GM04504 (cell line): ENCODE data around the gene SPRR2B.
"Not testable (repeated sequence)": the region's sequence is repeated elsewhere in the genome, so short reads cannot be mapped to it uniquely, and the experiment has no call there.

Experiments used
- DNase-seq: peaks from one replicate; pipeline ENCODE4 v3.0.0-alpha.2; 2012; ENCODE audit warnings: low read depth

The SPRR2B gene

DNA sequence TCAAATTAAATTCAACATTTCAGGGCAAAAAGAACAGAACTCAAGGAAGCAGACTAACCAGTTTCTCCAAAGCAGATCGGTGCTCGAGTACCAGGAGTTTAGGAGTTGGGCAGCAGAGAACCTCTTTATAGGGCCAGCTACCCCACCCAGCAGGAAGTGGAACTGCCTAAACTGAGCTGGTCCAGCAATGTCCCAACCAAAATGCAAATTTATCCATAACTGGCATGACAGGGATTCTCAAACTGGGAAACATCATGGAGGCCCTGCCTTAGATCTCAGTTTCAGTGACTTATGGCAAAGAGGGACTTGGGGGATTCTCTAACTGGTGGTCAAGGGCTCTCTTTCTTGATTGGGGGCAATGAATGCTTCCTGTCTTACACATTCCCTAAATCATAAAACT is at the start of gene SPRR2B:
Gene SPRR2B (minus strand): TSS at position 101 of the 400 bp plus-strand sequence. CDS start 772 bp downstream, outside the sequence.
- no peak for DNase-seq

DNA sequence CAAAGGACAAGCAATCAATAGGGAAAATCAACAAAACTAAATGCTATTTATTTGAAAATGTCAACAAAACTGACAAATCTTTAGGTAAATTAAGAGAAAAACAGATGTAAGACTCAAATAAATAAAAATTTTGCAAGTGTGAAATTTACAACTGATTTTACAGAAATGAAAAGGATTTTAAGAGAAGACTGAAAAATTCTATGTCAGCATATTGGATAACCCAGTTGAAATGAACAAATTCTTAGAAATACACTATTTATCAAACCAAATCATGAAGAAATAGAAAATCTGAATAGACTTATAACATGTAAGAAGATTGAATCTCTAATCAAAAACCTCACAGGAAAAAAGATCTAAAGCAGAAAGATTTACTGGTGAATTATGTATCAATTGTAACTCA is 49.5 kb upstream of the SPRR2B start:
- DNase-seq, result no peak

DNA sequence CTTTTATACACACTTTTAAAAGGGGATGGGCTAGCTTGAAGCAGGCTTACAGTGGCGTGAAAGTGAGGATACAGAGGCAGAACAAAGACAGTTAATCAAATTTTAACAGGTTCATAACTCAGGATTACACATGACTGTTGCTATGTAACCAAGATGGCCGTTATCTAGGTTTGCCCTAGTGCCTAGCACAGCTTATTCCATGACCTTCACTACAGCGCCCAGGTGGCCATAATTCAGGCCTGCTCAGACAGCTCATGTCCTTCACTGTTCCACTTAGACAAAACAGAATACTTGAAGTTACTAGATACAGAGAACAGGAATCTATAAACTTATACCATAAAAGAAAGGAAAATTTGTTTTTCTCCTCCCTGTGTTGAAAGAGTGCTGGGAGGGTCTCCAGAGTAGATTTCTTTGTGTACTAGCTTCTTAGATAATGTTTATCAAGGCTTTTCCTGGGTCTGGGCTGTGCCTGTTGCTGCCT is 48.1 kb upstream of the SPRR2B start:
- no peak for DNase-seq

DNA sequence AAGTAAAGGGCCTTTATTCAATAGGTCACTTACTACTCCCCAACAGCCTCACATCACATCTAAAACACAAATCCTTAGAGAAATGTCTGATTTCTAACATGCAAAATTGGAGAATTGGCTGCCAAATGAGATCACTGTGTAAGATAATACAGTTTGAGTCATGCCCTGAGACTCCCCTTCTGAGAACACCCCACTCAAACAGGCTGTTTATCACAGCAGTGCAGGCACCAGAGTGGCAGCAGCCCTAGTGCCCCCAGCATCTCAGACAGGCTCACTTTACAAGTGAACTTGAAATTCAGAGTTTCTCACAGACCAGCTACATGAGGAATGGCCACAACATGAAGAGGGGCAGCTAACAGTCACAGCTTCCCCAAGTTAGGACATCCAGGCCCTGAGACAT is 43.9 kb upstream of the SPRR2B start:
- DNase-seq, result not testable (repeated sequence)

DNA sequence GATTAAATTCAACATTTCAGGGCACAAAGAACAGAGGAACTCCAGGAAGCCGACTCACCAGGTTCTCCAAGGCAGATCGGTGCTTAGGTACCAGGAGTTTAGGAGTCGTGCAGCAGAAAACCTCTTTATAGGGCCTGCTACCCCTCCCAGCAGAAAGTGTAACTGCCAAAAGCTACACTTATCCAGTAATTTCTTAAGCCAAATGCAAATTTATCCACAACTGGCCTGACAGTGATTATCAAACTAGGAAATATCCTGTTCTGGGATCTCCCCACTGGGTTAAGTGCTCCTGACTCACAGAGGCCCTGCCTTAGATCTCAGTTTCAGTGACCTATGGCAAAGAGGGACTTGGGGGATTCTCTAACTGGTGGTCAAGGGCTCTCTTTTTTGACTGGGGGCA is 42.0 kb upstream of the SPRR2B start, which contains the start of gene SPRR2F:
Gene SPRR2F (minus strand): TSS at position 101 of the 400 bp plus-strand sequence. CDS start 783 bp downstream, outside the sequence.
- no peak for DNase-seq

DNA sequence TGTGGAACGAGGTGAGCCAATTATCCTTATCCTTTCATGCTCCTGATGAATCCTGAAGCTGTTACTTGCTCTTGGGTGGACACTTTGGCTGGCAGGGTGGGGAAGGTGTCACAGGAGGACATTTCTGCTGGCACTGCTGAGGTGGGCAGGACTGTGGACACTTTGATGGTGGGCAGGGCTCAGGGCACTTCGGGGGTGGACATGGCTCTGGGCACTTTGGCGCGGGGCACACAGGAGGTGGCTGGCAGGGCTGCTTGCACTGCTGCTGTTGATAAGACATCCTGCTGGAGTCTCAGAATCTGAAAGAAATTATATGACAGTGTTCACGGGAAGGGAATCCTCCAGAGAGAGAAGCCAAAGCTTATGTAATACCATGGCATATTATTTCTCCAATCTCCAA is 41.0 kb upstream of the SPRR2B start:
- not testable (repeated sequence) for DNase-seq

DNA sequence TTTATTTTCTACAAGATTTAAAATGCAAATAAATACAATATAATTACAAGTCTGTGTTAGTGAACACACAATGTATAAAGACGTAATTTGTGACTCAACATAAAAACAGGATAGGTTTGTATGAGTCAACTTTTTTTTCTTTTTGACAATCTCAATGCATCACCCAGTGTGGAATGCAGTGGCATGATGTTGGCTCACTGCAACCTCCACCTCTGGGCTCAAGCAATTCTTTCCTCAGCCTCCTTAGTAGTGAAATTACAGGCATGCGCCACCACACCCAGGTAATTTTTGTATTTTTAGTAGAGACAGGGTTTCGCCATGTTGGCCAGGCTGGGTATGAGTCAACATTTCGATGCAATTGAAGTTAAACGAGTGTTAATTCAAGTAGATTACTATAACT is 28.8 kb upstream of the SPRR2B start:
- no peak for DNase-seq

DNA sequence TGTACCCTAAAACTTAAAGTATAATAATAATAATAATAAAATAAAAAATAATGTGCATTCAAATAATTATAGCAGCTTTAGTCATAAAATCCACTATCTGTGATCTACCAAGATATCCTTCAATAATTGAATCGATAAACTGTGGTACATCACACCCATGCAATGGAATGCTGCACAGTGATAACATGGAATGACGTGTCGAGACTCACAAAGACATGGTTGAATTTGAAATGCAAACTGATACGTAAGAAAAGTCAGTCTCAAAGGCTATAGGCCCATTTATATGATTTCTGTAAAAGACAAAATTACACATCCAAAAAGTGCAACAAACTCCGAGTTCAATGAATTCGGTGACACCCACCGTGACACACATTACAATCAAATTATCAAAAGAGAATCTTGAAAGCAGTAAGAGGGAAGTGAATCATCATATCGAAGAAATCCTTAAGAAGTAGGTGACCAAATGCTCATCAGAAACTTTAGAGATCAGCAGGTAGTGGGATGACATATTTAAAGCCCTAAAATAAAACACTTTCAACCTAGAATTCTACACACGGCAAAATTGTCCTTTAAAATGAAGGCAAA is 28.1 kb upstream of the SPRR2B start:
- DNase-seq, result no peak

DNA sequence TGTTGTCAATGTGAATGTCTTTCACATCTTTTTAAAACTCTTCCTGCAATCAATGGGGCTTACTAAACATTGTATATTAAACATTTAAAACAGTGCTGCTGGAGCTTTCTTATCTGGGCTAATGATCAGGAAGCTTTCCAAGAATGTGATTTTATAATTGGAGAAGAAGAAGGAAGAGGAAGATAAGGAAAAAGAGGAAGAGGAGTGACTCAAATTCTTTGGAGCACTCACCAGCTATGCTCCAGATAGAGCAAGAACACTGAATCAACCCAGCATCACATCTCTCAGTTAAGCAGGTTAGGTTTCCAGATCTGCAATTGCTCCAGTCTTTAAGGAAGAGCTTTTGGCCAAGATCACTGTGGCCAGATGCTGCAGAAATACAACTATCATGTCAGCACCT is 24.4 kb upstream of the SPRR2B start:
- DNase-seq, result no peak

DNA sequence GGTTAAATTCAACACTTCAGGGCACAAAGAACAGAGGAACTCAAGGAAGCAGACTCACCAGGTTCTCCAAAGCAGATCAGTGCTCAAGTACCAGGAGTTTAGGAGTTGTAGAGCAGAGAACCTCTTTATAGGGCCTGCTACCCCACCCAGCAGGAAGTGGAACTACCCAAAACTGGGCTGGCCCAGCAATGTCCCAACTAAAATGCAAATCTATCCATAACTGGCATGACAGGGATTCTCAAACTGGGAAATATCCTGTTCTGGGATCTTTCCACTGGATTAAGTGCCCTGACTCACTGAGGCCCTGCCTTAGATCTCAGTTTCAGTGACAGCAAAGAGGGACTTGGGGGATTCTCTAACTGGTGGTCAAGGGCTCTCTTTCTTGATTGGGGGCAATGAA is 23.0 kb upstream of the SPRR2B start, which contains the start of gene SPRR2E:
Gene SPRR2E (minus strand): TSS at position 101 of the 400 bp plus-strand sequence. CDS start 775 bp downstream, outside the sequence.
- DNase-seq, result no peak

DNA sequence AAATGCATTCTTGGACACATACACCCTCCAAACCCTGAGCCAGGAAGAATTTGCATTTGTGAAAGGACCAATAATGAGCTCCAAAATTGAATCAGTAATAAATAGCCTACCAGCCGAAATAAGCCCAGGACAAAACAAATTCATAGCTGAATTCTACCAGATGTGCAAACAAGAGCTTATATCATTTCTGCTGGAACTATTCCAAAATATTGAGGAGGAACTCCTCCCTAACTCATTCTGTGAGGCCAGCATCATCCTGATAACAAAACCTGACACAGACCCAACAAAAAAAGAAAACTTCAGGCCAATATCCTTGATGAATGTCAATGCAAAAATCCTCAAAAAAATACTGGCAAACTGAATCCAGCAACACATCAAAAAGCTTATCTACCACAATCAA is 16.2 kb upstream of the SPRR2B start:
- DNase-seq, result no peak

DNA sequence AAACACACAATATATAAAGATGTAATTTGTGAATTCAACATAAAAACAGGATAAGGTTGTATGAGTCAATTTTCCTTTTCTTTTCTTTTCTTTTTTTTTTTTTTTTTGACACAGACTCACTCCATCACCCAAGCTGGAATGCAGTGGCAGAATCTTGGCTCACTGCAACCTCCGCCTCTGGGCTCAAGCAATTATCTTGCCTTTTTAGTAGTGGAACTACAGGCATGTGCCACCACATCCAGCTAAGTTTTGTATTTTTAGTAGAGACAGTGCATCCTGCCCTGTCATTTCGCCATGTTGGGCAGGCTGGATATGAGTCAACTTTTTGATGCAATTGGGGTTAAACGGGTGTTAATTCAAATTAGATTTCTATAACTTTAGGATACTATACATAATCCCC is 10.3 kb upstream of the SPRR2B start:
- no peak for DNase-seq

DNA sequence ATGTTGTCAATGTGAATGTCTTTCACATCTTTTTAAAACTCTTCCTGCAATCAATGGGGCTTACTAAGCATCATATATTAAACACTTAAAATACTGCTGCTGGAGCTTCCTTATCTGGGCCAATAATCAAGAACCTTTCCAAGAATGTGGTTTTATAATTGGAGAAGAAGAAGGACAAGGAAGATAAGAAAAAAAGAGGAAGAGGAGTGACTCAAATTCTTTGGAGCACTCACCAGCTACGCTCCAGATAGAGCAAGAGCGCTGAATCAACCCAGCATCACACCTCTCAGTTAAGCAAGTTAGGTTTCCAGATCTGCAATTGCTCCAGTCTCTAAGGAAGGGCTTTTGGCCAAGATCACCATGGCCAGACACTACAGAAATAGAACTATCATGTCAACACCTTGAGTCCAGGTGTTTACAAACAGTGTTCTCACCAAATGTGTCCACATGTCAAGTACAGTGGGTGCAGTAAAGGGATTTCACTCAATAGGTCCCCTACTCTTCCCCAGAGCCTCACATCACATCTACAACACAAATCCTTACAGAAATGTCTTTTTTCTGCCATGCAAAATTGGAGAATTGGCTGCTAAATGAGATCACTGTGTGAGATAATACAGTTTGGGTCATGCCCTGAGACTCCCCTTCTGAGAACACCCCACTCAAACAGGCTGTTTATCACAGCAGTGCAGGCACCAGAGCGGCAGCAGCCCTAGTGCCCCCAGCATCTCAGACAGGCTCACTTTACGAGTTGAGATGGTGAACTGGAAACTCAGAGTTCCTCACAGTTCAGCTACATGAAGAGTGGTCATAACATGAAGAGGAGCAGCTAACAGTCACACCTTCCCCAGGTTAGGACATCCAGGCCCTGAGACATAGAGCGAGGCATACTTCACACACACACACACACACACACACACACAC is 1.7 kb upstream of the SPRR2B start:
- DNase-seq, result no peak

DNA sequence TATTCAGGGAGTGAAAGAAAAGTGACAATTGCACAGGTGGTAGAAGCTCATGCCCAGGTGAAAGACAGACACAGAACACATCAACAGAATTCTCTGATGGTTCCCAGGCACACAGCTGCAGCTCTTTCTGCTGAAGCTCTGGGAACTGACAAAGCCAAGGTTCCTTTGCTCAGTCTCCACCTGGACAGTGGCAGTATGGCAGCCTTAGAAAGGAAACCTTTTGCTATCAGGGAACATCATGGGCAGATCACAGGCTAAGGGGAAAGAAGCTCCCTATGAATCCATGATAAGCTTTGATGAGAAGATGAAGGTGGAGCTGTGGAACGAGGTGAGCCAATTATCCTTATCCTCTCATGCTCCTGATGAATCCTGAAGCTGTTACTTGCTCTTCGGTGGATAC is 1.2 kb downstream of the SPRR2B start:
- DNase-seq, result no peak

DNA sequence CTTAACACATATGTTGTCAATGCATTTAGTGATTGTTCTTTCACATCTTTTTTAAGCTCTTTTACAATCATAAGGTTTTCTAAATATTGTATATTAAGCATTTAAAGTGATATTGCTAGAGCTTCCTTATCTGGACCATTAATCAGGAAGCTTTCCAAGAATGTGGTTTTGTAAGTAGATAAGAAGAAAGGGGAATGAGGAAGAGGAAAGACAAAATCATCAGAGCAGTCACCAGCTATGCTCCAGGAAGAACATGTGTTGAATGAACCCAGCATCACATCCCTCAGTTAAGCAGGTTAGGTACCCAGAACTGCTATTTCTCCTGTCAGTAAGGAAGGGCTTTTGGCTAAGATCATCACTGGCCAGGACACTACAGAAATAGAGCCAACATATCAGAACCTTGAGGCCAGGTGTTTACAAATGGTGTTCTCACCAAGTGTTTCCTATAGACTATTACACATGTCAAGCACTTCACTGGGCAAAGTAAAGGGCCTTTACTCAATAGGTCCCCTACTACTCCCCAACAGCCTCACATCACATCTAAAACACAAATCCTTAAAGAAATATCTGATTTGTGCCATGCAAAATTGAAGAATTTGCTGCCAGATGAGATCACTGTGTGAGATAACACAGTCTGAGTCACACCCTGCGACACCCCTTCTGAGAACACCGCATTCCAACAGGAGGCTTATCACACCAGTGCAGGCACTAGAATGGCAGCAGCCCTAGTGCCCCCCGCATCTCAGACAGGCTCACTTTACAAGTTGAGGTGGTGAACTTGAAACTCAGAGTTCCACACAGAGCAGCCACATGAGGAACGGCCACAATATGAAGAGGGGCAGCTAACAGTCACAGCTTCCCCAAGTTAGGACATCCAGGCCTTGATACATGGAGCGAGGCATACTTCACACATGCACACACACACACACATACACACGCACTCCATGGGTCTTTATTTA is 12.3 kb downstream of the SPRR2B start:
- DNase-seq, result no peak

DNA sequence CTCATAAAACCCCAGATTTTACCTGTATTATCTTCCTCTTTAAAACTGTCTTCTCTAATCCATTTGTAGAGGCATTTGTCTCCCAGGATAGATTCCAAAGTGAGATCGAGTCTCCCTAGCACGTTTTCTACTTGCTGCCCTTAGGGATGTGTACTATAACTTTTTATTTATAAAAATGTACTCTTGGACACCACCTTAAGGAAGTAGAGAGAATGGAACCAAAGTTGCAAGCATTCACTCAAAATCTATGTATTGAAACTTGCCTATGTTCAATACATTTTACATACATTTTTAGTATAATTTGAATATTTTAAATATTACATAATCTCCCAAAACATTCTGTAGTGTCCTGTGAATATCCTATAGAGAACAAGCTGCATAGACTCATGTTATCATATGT is 13.3 kb downstream of the SPRR2B start:
- no peak for DNase-seq

DNA sequence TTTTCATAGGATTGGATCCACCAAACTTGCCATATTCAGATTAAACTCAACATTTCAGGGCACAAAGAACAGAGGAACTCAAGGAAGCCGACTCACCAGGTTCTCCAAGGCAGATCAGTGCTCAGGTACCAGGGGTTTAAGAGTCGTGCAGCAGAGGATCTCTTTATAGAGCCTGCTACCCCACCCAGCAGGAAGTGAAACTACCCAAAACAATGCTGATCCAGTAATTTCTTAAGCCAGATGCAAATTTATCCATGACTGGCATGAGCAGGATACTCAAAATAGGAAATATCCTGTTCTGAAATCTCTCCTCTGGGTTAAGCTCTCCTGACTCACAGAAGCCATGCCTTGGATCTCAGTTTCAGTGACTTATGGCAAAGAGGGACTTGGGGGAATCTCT is 14.0 kb downstream of the SPRR2B start, which contains the start of gene SPRR2A:
Gene SPRR2A (minus strand): TSS at position 138 of the 400 bp plus-strand sequence. CDS start 777 bp downstream, outside the sequence.
- no peak for DNase-seq

DNA sequence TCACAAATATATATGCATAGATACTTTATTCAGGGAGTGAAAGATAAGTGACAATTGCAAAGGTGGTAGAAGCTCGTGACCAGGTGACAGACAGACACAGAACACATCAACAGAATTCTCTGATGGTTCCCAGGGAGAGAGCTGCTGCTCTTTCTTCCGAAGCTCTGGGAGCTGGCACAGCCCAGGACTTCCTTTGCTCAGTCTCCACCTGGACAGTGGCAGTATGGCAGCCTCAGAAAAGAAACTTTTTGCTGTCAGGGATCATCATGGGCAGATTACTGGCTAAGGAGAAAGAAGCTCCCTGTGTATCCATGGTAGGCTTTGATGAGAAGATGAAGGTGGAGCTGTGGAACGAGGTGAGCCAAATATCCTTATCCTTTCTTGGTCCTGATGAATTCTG is 15.3 kb downstream of the SPRR2B start:
- not testable (repeated sequence) for DNase-seq

DNA sequence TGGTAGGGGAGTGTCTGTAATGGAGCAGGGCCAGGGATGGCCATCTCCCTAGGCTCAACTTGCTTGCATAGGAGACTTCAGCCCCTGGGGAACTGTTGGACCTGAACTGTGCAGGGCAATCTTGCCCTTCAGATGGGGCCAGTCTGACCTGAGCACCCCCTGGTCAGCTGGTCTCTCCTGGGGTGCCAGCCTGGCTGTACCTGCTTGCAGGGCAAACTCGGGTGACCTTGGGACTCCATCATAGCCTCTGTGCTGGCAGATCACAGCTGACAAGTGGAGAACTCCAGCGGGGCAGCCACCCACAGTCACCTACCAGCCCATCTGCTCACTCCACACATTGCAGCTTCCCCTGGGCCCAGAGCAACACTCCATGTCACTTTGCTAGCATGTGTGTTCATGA is 22.2 kb downstream of the SPRR2B start:
- no peak for DNase-seq

DNA sequence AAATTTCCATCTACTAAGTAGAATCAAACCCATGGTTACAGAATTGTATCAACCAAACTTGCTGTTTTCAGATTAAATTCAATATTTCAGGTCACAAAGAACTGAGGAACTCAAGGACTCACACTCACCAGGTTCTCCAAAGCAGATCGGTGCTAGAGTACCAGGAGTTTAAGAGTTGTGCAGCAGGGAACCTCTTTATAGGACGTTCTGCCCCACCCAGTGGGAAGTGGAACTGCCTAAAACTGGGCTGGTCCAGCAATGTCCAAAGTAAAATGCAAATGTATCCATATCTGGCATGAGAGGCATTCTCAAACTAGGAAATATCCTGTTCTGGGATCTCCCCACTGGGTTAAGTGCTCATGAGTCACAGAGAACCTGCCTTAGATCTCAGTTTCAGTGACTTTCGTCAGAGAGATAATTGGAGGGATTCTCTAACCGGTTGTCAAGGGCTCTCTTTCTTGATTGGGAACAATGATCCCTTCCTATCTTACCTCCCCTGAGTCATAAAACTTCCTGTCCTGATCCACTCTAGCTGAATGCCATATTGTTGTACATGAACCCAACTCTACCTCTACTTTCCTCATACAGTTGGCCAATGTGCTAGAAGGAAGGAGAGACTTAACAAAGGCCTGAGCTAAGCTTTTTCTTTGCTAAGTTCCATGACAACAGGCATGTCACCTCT is 30.3 kb downstream of the SPRR2B start, which contains the start of gene SPRR2D:
Gene SPRR2D (minus strand): TSS at position 171 of the 682 bp plus-strand sequence. CDS start 774 bp downstream, outside the sequence.
- no peak for DNase-seq

DNA sequence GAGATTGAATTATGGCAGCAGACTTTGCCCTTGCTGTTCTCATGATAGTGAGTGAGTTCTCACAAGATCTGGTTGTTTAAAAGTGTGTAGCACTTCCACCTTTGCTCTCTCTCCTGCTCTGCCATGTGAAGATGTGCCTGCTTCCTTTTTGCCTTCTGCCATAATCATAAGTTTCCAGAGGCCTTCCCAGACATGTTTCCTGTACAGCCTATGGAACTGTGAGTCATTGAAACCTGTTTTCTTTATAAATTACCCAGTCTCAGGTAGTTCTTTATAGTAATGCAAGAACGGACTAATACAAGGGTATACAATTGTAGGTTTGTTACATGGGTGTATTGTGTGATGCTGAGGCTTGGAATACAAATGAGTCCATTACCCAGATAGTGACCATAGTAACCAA is 36.2 kb downstream of the SPRR2B start:
- DNase-seq, result no peak
